Body of pancreas (tissue), 4 donors: ENCODE measurements around the gene CCDC12. TPM values are rescaled to one million over a fixed set of nuclear protein-coding genes. Genes with fewer than 3 reads are reported as not detected.

Experiments
- ATAC-seq: fragments of 150-250 bp; one replicate; pipeline ENCODE4 v1.9.1; 2016
- DNase-seq, 4 donors: peaks; one replicate each; pipeline ENCODE4 v3.0.0-alpha.2; 2019
- H3K27ac ChIP-seq, 4 donors: fragments of 200-600 bp; sonication (generic); 1 replicate in 3 of 4; 2 replicates in 1 of 4; pipeline versions ENCODE4 v1.5.1 to v1.6.1; 2016 to 2019; ENCODE audit warnings: mild to moderate bottlenecking in 1 of 4, mixed read lengths in 1 of 4, moderate library complexity in 1 of 4
- H3K27me3 ChIP-seq, 2 donors: fragments of 200-600 bp; sonication (generic); one replicate each; pipeline ENCODE4 v1.6.0; 2016; ENCODE audit warnings: mild to moderate bottlenecking in 1 of 2
- H3K36me3 ChIP-seq, 2 donors: fragments of 200-600 bp; sonication (generic); replicated peaks in 1 of 2; 2 replicates each; pipeline ENCODE4 v1.5.1; 2016; ENCODE audit warnings: low read depth in 2 of 2; ENCODE audit not compliant: insufficient read depth in 1 of 2
- H3K4me1 ChIP-seq: fragments of 200-600 bp; sonication (generic); one replicate; pipeline ENCODE4 v1.6.0; 2016
- H3K4me3 ChIP-seq, 2 donors: fragments of 200-600 bp; sonication (generic); 1 replicate in 1 of 2; 2 replicates in 1 of 2; pipeline ENCODE4 v1.5.1; 2016 to 2019
- H3K9me3 ChIP-seq, 3 donors: fragments of 200-600 bp; sonication (generic); 1 replicate in 2 of 3; 2 replicates in 1 of 3; pipeline ENCODE4 v1.5.1; 2016
- POLR2A ChIP-seq, 3 donors: fragments of 450-650 bp; IDR thresholded peaks; one replicate each; pipeline ENCODE4 v1.6.1; 2016; ENCODE audit warnings: antibody characterized with exemption in 3 of 3, mild to moderate bottlenecking in 2 of 3
- WGBS, 2 donors: methylation state at CpG; one replicate each; pipeline ENCODE4 v1.1.5; 2017; 5-methylcytosine and 5-hydroxymethylcytosine counted together
- intact Hi-C: fragments of 100-400 bp; cut with DNase I; formaldehyde crosslinking; loops from one replicate; pipeline ENCODE4 v1.15.1; 2023
- total RNA-seq, 2 donors: library from RNA; depleted of rRNA; stranded (reverse); fragments of >200 nt; gene quantifications; one replicate each; pipeline ENCODE4 v1.1.0, GENCODE V29; 2016
- TF ChIP-seq, protein P1 (sequence below), 7 experiments: fragments of 450-650 bp in 4 of 7; fragments of 200-600 bp in 3 of 7; sonication (generic) in 3 of 7; IDR thresholded peaks; one replicate each; pipeline ENCODE4 v1.5.1; 2016 to 2019; ENCODE audit warnings: antibody characterized with exemption in 7 of 7

Gene CCDC12
- total RNA-seq, 2 donors from 2014 or later = 25.4 to 67.2 TPM

DNA sequence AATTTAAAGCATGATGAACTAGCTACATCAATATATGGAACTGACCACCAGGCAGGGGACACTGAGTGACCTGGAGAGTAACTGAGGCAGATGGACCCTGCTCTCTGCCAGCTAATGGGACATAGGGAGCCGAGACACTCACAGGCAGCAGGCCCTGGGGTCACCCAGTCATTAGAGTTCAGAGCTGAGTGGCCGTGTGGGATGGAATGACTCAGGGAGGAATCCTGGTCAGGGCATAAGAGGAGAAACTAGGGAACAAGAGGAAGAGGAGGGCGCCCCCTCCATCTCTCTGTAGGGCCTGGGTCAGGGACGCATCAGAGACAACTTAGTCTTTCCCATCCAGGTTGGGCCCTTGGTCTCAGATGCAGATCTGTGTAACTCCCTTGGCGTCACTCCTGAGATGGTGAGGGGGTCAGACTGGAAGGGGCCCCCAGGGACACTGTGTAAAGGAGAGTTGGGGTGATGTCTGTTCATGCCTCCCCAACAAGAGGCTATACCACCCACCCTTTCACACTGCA, 39.8 kb downstream of the CCDC12 start:
- Histone ChIP-seq H3K36me3 (no peaks in the 10 kb centered on the region), H3K4me3 (no peak overlapping the region), H3K4me1 (peaks cover 97% of the 10 kb centered on the region), H3K27me3 (no peaks in the 10 kb centered on the region), H3K27ac (peak overlapping the region; percentile 70 to 93 (median 82)), H3K9me3 (no peaks in the 10 kb centered on the region)
- intact Hi-C loops = no loop called here
- DNase-seq = peak in 2 of 4 donors; percentile 4 to 8
- TF ChIP-seq, protein P1, sequence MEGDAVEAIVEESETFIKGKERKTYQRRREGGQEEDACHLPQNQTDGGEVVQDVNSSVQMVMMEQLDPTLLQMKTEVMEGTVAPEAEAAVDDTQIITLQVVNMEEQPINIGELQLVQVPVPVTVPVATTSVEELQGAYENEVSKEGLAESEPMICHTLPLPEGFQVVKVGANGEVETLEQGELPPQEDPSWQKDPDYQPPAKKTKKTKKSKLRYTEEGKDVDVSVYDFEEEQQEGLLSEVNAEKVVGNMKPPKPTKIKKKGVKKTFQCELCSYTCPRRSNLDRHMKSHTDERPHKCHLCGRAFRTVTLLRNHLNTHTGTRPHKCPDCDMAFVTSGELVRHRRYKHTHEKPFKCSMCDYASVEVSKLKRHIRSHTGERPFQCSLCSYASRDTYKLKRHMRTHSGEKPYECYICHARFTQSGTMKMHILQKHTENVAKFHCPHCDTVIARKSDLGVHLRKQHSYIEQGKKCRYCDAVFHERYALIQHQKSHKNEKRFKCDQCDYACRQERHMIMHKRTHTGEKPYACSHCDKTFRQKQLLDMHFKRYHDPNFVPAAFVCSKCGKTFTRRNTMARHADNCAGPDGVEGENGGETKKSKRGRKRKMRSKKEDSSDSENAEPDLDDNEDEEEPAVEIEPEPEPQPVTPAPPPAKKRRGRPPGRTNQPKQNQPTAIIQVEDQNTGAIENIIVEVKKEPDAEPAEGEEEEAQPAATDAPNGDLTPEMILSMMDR (IDR thresholded peaks at IDR 0.05) = no peak
- no peak for TF ChIP-seq POLR2A (IDR thresholded peaks at IDR 0.05)
- WGBS, 2 donors = 92 to 93% methylated on average over 5 of the region's 5 CpGs
- ATAC-seq = no peak

DNA sequence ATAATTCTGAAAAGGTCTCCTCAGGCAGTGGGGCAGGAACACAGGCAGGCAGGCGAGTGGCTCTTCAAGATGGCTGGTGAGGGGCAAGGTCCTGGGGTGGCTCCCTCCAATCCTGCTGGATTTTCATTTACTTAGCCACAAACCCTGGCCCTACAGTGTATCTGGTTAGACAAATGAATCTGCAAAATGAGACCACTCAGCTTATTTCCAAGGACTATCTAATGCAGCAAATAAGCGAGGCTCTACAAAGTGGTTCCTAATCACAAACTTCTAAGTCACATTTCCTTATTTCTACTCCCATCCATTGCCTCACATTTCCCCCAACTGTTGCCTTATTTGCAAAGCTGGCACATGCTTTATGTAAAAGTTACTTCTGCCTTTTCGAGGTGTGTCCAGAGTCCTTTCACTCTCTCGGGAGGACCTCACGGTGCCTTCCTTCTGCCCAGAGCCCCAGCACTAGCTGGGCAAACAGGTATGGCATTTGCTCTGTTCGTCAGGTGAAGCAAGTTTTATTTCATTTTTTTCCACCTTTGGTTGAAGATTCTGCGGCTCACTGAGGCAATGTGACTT, 40.5 kb downstream of the CCDC12 start:
- Histone ChIP-seq H3K27me3 (no peaks in the 10 kb centered on the region), H3K4me3 (no peak overlapping the region), H3K9me3 (no peaks in the 10 kb centered on the region), H3K27ac (peak overlapping the region; percentile 70 to 93 (median 82)), H3K36me3 (no peaks in the 10 kb centered on the region), H3K4me1 (peaks cover 98% of the 10 kb centered on the region)
- 67 to 81% methylated on average over 7 of the region's 7 CpGs for WGBS, 2 donors
- TF ChIP-seq, protein P1 (IDR thresholded peaks at IDR 0.05) = no peak
- no peak for TF ChIP-seq POLR2A (IDR thresholded peaks at IDR 0.05)
- ATAC-seq = no peak
- intact Hi-C loops = no loop called here
- peak in 2 of 4 donors; percentile 6 to 36 for DNase-seq

DNA sequence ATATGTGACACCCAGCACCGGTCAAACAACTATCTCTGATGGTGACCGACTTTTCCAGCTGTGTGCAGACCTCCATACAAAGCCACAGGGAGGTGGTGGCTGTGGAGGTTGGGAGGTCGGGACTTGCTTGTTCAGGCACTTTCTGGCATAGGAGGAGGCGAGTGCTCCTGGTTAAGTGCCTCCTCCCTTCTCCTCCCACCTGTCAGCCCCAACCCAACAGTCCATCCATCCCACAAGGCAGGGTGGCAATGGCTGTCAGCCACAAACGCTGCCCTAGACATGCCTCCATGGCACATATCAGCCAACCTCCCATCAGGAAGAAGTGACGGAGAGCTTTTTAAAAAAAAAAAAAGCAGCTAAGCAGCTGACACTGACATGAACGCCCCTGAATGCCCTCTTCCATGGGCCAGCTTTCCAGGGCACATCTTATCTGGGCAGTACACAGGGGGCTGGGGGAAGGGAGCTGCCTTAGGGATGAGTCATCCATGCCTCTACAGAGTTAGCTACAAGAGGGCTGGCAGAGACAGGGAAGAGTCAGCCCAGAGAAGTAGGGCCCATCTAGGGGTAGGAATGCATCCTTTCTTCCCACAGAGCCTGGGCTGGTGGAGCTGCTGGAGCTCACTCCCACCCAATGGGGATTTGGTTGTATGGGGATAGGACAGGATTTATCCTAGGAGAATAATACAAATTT, 41.2 kb downstream of the CCDC12 start:
- H3K27ac ChIP-seq = peak overlapping the region; percentile 81 to 93 (median 85)
- no peaks in the 10 kb centered on the region for H3K9me3 ChIP-seq
- TF ChIP-seq POLR2A (IDR thresholded peaks at IDR 0.05) = peak in 2 of 3 donors; percentile 38 to 54
- TF ChIP-seq, protein P1 (IDR thresholded peaks at IDR 0.05) = peak; percentile 7 to 72 (median 41)
- no peak overlapping the region for H3K4me3 ChIP-seq
- no peaks in the 10 kb centered on the region for H3K27me3 ChIP-seq
- peak; percentile 87 to 98 (median 96) for DNase-seq
- no peaks in the 10 kb centered on the region for H3K36me3 ChIP-seq
- H3K4me1 ChIP-seq = peaks cover 98% of the 10 kb centered on the region
- WGBS, 2 donors = 43 to 58% methylated on average over 7 of the region's 7 CpGs
- intact Hi-C loops = no loop called here
- ATAC-seq = peak; percentile 92

DNA sequence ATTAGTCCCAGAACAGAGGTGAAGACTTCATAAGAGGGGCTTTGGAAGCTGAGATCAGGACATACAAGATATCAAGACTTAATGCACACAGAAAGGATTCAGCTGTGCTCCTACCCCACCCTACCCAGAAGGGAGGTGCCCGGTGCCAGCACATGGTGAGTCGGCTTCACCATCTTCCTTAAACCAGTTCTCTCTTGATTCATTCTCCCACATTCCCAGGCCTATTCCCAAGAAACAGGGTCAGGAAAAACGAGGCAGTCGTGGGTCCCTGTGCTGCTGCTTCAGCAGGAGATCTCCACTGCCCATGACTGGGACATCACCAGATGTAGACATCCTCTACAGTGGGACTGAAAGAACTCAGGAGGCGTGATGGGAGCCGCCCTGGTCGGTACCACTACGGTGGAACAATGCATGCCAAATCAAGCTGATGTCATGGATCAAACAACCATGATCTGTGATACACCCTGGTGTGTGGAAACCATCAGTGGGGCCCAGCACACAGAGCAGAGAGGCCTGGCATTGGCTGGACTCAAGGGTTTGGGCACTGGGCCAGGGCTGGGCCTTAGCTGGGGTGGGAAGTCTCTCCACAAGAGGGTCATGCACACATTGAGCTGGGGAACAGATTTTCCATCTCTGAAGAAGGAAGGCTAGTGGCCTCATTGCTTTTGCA, 41.9 kb downstream of the CCDC12 start:
- no peak for ATAC-seq

More for the DNA sequence above, 41.9 kb downstream of the CCDC12 start:
- Histone ChIP-seq H3K27me3 (no peaks in the 10 kb centered on the region), H3K27ac (peak overlapping the region; percentile 81 to 93 (median 85)), H3K4me3 (no peak overlapping the region), H3K4me1 (peaks cover 98% of the 10 kb centered on the region), H3K9me3 (no peaks in the 10 kb centered on the region), H3K36me3 (no peaks in the 10 kb centered on the region)
- peak in 2 of 4 donors; percentile 30 to 57 for DNase-seq
- no peak for TF ChIP-seq POLR2A (IDR thresholded peaks at IDR 0.05)
- TF ChIP-seq, protein P1 (IDR thresholded peaks at IDR 0.05) = no peak
- WGBS, 2 donors = 73 to 100% methylated on average over 2 to 8 of the region's 8 CpGs
- intact Hi-C loops = no loop called here
